ENCODE data around the gene WDR45. TPM values are rescaled to one million over a fixed set of nuclear protein-coding genes. Genes with fewer than 3 reads are reported as not detected.

Gene WDR45
- total and polyA plus RNA-seq, 2 of the 4 experiments (the other 2 are of a cell fraction) = 40.7 to 67.4 TPM

DNA sequence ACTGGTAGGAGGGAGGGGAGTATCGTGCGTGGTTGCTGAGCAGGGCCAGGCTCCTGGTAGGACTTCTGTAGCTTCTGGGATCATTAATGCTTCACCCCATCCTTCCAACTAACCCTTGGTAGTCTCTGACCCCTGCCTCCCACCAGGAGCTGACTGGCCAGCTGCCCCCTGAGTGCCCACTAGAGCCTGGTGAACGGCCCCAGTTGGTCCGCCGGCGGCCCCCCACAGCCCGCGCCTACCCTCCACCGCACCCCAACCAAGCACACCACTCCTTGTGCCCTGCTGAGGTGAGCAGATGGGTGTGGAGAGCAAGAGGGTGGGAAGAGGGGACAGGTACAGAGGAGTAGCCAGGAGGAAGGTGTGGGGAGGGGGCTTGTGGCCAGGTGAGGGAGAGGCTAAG, 16.0 kb downstream of the WDR45 start:
- H3K27me3 ChIP-seq (ENCODE audit: control insufficient read depth, insufficient read depth, low read length) = no peaks in the 10 kb centered on the region
- dilution Hi-C loops (cut with HindIII; ENCODE audit: low sequenced_read_pairs, unreplicated experiment) = no loop called here
- H3K23ac ChIP-seq (ENCODE audit: low read depth, low read length) = no peak overlapping the region
- no peak overlapping the region for H3K18ac ChIP-seq (ENCODE audit: low read depth, low read length)
- no peaks in the 10 kb centered on the region for H3K4me1 ChIP-seq (ENCODE audit: control insufficient read depth, insufficient read depth, low read length)
- H3K36me3 ChIP-seq (ENCODE audit: control insufficient read depth, insufficient read depth, low read length) = peaks cover 3% of the 10 kb centered on the region; the same call in 1 of the 2 replicates
- no peak overlapping the region for H2AK9ac ChIP-seq (replicated peaks; ENCODE audit: low read depth, low read length, poor library complexity)
- no peak overlapping the region for H2AK5ac ChIP-seq (ENCODE audit: low read depth, low read length)
- no peak overlapping the region for H4K5ac ChIP-seq (ENCODE audit: low read depth, low read length)
- no peak overlapping the region for H3K4me2 ChIP-seq (ENCODE audit: low read depth, low read length)
- H4K91ac ChIP-seq (ENCODE audit: insufficient read depth, low read depth, low read length) = no peak overlapping the region
- no peak for ATAC-seq (ENCODE audit: low read depth)
- H3K56ac ChIP-seq (ENCODE audit: extremely low read depth, insufficient read depth, low read length) = no peak overlapping the region
- no CpG with 5 or more reads among the region's 9 CpGs for WGBS, 2 experiments (ENCODE audit: extremely low coverage in 2 of 2, insufficient read length in 1 of 2)
- H3K79me1 ChIP-seq (ENCODE audit: low read depth in 1 of 2, low read length in 2 of 2) = no peaks in the 10 kb centered on the region
- no TSS peak for BruUV-seq (replicated peaks)
- no peak overlapping the region for H2AFZ ChIP-seq (replicated peaks; ENCODE audit: low read length, poor library complexity)
- no peak overlapping the region for H3K9ac ChIP-seq (ENCODE audit: low read depth, low read length)
- no peak for DNase-seq
- CTCF ChIA-PET = no interaction called here
- POLR2A ChIA-PET (ENCODE audit: unreplicated experiment) = no interaction called here
- H3K9me1 ChIP-seq (ENCODE audit: insufficient read depth, low read length) = no peaks in the 10 kb centered on the region
- H3K27ac ChIP-seq (ENCODE audit: insufficient read depth, low read length) = no peak overlapping the region
- no peak overlapping the region for H2BK120ac ChIP-seq (ENCODE audit: low read depth, low read length)
- in situ Hi-C loops (cut with MboI; ENCODE audit: low sequenced_read_pairs) = loop anchor here (25.0 kb wide), 1 partner anchor 101 kb away; the partner anchor contains the start of genes KCND1 and OTUD5
- intact Hi-C loops (cut with micrococcal nuclease) = no loop called here
- no peak overlapping the region for H2BK5ac ChIP-seq (ENCODE audit: low read depth, low read length, poor library complexity, severe bottlenecking)
- H2BK20ac ChIP-seq (ENCODE audit: low read depth, low read length) = no peak overlapping the region
- TF ChIP-seq CTCF (conservative IDR thresholded peaks at IDR 0.05; ENCODE audit: low read depth, low read length) = no peak
- H4K8ac ChIP-seq (ENCODE audit: low read depth in 2 of 2, low read length in 2 of 2) = no peak overlapping the region
- no peaks in the 10 kb centered on the region; the same call in 1 of the 2 replicates for H4K20me1 ChIP-seq (ENCODE audit: insufficient read depth, low read length)
- H3K4me3 ChIP-seq (ENCODE audit: insufficient read depth, low read depth, low read length) = no peak overlapping the region
- H3K9me3 ChIP-seq (ENCODE audit: control insufficient read depth, insufficient read depth, low read length) = peaks cover 2% of the 10 kb centered on the region; the same call in 1 of the 2 replicates
- H3K4ac ChIP-seq (ENCODE audit: low read depth, low read length) = no peak overlapping the region
- H2BK15ac ChIP-seq (ENCODE audit: low read depth, low read length) = no peak overlapping the region
- no peak overlapping the region for H3K14ac ChIP-seq (replicated peaks; ENCODE audit: low read depth, low read length)

Measured in IMR-90 (cell line).